A673 (cell line): ENCODE results near the gene SPPL3.

Experiments used
- EZH2 ChIP-seq: fragments of 200-600 bp; sonication (generic); IDR thresholded peaks from 2 replicates; pipeline ENCODE4 v1.6.1; 2017; ENCODE audit warnings: borderline replicate concordance, low read depth, mild to moderate bottlenecking, mixed read lengths, antibody characterized with exemption, low read length; ENCODE audit not compliant: poor library complexity, severe bottlenecking
- TF ChIP-seq, protein P1 (sequence below): fragments of 300-800, 200-600 bp; sonication (generic); conservative IDR thresholded peaks from 2 replicates; pipeline ENCODE4 v1.5.1; 2017; ENCODE audit warnings: low read depth, mild to moderate bottlenecking, antibody characterized with exemption, low read length, moderate library complexity, mixed read lengths

- TF ChIP-seq, protein P1, sequence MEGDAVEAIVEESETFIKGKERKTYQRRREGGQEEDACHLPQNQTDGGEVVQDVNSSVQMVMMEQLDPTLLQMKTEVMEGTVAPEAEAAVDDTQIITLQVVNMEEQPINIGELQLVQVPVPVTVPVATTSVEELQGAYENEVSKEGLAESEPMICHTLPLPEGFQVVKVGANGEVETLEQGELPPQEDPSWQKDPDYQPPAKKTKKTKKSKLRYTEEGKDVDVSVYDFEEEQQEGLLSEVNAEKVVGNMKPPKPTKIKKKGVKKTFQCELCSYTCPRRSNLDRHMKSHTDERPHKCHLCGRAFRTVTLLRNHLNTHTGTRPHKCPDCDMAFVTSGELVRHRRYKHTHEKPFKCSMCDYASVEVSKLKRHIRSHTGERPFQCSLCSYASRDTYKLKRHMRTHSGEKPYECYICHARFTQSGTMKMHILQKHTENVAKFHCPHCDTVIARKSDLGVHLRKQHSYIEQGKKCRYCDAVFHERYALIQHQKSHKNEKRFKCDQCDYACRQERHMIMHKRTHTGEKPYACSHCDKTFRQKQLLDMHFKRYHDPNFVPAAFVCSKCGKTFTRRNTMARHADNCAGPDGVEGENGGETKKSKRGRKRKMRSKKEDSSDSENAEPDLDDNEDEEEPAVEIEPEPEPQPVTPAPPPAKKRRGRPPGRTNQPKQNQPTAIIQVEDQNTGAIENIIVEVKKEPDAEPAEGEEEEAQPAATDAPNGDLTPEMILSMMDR, result no peak
- no peak for TF ChIP-seq EZH2
Measured at GRCh38 chr12:120722784-120723183, 181.4 kb downstream of the SPPL3 start.
